Stimulated activated CD4-positive, alpha-beta T cell treated with anti-CD3 and anti-CD28 coated beads, Interleukin-4, amount 100 ng/mL, for 1 hour (primary cell): ENCODE measurements around the gene JDP2.
"Not testable (repeated sequence)": the region's sequence is repeated elsewhere in the genome, so short reads cannot be mapped to it uniquely, and the experiment has no call there.

ENCODE experiments used
- DNase-seq: peaks from one replicate; pipeline ENCODE4 v3.0.0-alpha.2; 2020

JDP2 gene

GRCh38 chr14:75457648-75458165 lies 29.9 kb downstream of the JDP2 start:
- no peak for DNase-seq

- DNase-seq: no peak
Measured at GRCh38 chr14:75458305-75458704, 30.5 kb downstream of the JDP2 start.

GRCh38 chr14:75459099-75459741 lies 31.4 kb downstream of the JDP2 start:
- DNase-seq: no peak

- DNase-seq: no peak
Measured at GRCh38 chr14:75459791-75460190, 32.0 kb downstream of the JDP2 start.

GRCh38 chr14:75460394-75460793 lies 32.6 kb downstream of the JDP2 start:
- DNase-seq: no peak

GRCh38 chr14:75461303-75461702 lies 33.5 kb downstream of the JDP2 start:
- no peak for DNase-seq

GRCh38 chr14:75461755-75462349 lies 34.0 kb downstream of the JDP2 start:
- no peak for DNase-seq

- DNase-seq: no peak
Measured at GRCh38 chr14:75464626-75465025, 36.8 kb downstream of the JDP2 start.

GRCh38 chr14:75467763-75468162 lies 39.9 kb downstream of the JDP2 start:
- DNase-seq: no peak

GRCh38 chr14:75469164-75469563 lies 41.3 kb downstream of the JDP2 start:
- no peak for DNase-seq

- DNase-seq: no peak
Measured at GRCh38 chr14:75469606-75470237, 41.9 kb downstream of the JDP2 start.

- no peak for DNase-seq
Measured at GRCh38 chr14:75470238-75470797, 42.5 kb downstream of the JDP2 start.

GRCh38 chr14:75471059-75471458 lies 43.2 kb downstream of the JDP2 start:
- no peak for DNase-seq

- DNase-seq: not testable (repeated sequence)
Measured at GRCh38 chr14:75474127-75474526, 46.3 kb downstream of the JDP2 start.

- no peak for DNase-seq
Measured at GRCh38 chr14:75476274-75476995, 48.6 kb downstream of the JDP2 start.

GRCh38 chr14:75477881-75478280 lies 50.1 kb downstream of the JDP2 start:
- no peak for DNase-seq

- DNase-seq: no peak
Measured at GRCh38 chr14:75479770-75480600, 52.2 kb downstream of the JDP2 start.

- DNase-seq: no peak
Measured at GRCh38 chr14:75482366-75482765, 54.5 kb downstream of the JDP2 start.

GRCh38 chr14:75484711-75485429 lies 57.0 kb downstream of the JDP2 start:
- no peak for DNase-seq

- DNase-seq: no peak
Measured at GRCh38 chr14:75486318-75486717, 58.5 kb downstream of the JDP2 start.

GRCh38 chr14:75487155-75487671 lies 59.4 kb downstream of the JDP2 start:
- no peak for DNase-seq
